SK-N-MC (cell line): ENCODE measurements around the gene DRC3.

Source experiments
- FOXP2 ChIP-seq: optimal IDR thresholded peaks from 2 replicates; pipeline ENCODE3; 2011; ENCODE audit warnings: mild to moderate bottlenecking, moderate library complexity; ENCODE audit not compliant: insufficient read depth; ENCODE audit errors: extremely low read length, control extremely low read depth
- POLR2AphosphoS5 ChIP-seq: IDR thresholded peaks from 2 replicates; pipeline ENCODE4 v1.6.1; 2012; ENCODE audit warnings: mild to moderate bottlenecking, low read depth, low read length, borderline replicate concordance

DNA sequence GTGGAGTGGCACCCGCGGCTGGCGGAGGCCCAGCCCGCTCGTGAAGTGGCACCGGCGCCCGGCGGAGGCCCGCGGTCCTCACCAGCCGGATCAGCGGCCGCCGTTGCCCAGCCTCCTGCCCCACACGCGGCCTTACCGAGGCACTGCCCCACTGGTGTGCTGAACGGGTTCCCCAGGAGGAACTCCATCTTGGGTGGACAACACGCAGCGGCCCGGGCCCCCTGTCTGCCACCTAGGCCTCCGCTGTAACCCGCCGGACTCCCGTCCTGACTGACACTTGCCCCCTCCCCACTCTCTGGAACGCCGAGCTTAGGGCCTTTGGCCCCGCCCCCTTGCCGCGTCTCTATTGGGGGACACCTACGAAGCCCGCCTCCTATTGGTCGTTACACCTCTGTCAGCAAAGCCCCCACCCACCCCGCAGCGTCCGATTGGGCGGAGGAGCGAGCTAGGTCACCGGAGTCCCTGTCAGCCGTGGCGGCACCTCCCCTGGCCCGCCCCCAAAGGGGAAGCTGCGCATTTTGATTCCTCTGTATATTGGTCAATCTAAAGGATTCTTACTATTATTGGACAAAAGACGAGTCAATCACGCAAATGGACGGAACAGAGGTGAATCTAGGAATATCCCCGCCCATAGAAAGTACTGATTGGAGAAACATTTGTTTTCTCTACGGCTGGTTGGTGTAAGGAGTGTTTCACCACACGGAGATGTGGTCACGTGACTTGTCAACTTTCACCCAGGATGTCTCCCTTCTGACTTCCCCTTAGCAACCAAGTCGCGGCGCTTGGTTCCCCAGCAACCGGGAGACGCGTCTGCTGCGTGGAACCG lies at the start of gene DRC3, which contains the start of gene TOM1L2:
- TF ChIP-seq POLR2AphosphoS5 (no peak; the same call in 1 of the 2 replicates), FOXP2 (no peak)
